IPS-18c (cell line): ENCODE results near the gene SPARC.
A peak's percentile ranks its signal among the peaks of the same experiment; 100 is the strongest.
"Not testable (repeated sequence)": the region's sequence is repeated elsewhere in the genome, so short reads cannot be mapped to it uniquely, and the experiment has no call there.

Experiments
- H3K4me3 ChIP-seq: 2 replicates; pipeline ENCODE4 v1.7.0; 2013; ENCODE audit warnings: low read depth, mild to moderate bottlenecking, low read length, moderate library complexity; ENCODE audit not compliant: insufficient read depth
- H3K9me3 ChIP-seq: one replicate; pipeline ENCODE4 v1.6.1; 2013; ENCODE audit warnings: mild to moderate bottlenecking, low read length, moderate library complexity; ENCODE audit not compliant: control insufficient read depth, insufficient read depth

The SPARC gene

DNA sequence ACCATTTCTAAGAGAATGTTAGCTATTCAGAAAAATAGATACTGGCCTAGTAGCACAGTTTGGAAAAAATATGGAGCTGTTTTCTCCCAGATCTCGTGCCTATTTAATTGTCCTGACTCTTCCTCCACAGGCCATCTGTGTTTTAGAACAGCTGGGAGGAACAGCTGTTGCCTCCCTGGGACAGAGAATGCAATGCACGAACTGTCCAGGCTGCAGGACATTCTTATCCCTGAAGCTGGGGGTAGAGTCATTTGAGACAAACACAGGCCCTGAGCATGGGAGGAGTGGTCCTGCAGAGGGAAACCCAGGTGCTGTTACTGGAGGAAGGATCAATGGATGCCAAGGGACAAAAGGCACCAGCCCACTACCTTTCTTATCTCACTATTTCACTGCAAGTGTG is 20.9 kb upstream of the SPARC start:
- H3K4me3 ChIP-seq: no peak overlapping the region
- H3K9me3 ChIP-seq: no peaks in the 10 kb centered on the region

DNA sequence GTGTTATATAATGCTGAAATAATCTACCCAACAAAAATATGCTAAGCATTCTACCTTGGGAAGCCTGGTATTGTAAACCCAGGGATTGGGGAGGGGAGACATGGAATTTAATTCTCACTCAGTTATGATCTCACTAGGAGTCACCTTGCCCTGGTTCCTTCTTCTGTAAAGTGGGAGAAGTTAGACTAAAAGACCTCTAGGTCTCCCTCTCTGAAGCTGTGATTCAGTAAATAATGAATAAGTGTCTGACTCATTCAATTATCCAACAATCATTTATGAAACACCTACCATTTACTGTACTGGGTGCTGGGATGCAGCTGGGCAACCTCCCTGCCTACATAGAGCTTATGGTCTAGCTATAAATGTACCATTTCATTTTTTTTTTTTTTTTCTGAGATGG is 20.2 kb upstream of the SPARC start:
- H3K9me3 ChIP-seq: no peaks in the 10 kb centered on the region
- H3K4me3 ChIP-seq: no peak overlapping the region

DNA sequence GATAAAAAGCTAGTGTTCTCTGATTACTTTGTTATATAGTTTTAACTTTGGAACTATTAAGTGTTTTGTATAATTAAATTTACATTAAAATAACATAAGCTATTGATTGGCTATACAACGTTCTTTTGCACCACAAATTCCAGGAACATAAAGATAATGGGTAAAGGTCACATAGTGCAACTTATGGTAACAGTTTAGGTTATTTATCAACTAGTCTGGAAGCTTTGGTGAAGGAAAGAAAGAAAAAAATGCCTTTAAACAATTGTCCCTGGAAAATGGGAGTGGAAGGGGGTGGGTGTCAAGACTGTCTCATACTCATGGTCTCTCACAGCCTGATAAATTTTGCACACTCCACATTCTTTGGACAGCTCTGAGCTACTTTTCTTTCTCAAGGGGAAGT is 17.1 kb upstream of the SPARC start:
- no peak overlapping the region for H3K4me3 ChIP-seq
- H3K9me3 ChIP-seq: no peaks in the 10 kb centered on the region

DNA sequence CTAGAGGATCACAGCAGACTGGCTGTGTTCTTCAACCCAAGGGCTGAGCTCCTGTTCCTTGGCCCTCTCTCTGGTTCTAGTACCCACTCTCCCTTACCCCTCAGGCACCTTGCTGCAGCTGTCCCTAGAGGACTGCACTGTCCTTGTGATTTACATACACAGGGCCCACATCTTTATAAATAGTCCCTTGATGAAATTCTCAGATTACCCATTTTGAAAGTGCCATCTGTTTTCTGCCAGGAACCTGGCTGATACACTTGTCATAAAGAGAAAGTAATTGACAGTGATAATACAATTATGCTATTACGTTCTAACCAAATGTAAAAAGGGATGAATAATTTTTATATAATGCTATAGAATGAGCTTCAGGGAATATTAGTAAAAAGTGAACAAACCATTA is 16.5 kb upstream of the SPARC start:
- Histone ChIP-seq H3K4me3 (no peak overlapping the region), H3K9me3 (no peaks in the 10 kb centered on the region)

DNA sequence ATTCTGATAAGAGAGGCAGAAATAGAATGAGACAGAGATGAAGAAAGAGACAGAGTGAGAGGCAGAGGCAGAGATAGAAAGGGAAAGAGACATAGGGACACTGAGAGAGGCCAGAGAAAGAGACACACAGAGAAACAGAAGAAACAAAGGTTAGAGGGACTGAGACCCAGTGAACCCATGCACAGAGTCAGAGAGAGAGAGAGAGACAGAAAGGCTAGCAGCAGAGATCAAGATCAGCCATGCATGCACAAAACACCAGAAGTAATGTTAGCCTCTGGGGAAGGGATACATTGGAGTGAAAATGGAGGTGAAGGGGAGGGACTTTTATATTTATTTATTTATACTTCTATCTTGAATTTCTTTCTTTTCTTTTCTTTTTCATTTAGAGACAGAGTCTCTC is 14.1 kb upstream of the SPARC start:
- Histone ChIP-seq H3K9me3 (no peaks in the 10 kb centered on the region), H3K4me3 (no peak overlapping the region)

DNA sequence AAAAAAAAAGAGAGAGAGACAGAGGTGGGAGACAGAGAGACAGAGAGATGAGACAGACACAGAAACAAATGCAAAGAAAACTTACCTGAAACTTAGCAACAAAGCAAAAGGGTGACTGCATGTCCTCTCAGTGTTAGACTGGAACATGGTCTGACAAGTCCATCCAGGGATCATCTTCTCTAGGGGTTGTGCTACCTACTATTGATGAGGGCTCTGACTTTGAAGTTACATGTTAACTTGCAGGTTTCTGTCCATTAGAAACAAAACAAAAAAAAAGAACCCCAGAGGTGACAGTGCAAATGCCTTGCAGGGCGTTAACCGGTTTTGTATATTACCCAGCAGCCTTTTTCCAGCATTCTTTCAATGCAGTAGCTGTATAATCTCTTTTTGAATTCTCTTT is 13.6 kb upstream of the SPARC start:
- Histone ChIP-seq H3K4me3 (no peak overlapping the region), H3K9me3 (no peaks in the 10 kb centered on the region)

DNA sequence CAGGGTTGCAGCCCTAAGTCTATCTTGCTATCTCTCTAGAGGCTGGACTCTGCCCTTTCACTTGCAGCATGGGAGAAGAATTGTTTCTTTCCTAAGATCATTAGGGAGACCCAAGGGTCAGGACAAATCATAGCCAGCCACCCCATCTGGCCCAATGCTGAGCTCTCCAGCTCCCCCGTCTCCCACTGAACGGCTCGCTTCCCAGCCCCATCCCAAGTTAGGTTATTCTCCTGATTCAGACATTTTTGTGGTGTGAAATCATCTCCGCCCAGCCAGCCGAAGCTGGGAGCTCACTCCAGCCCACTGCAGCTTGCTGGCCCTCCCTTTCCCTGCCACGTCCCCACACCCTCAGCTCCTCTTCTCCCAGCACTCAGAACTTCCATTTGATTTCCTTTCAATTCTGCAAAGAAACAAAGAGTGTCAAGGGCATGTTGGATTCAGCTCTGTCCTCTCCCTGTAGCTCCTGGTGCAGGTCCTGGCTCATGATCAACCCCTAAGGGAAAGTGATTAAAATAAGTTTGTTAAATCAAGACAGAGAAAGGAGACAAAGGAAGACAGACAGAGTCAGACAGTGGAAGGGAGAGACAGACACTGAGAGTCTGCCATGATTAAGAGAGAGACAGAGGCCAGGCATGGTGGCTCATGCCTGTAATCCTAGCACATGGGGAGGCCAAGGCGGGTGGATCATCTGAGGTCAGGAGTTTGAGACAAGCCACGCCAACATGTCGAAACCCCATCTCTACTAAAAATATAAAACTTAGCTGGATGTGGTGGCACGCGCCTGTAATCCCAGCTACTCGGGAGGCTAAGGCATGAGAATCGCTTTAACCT is 12.6 kb upstream of the SPARC start:
- no peaks in the 10 kb centered on the region for H3K9me3 ChIP-seq
- H3K4me3 ChIP-seq: no peak overlapping the region

DNA sequence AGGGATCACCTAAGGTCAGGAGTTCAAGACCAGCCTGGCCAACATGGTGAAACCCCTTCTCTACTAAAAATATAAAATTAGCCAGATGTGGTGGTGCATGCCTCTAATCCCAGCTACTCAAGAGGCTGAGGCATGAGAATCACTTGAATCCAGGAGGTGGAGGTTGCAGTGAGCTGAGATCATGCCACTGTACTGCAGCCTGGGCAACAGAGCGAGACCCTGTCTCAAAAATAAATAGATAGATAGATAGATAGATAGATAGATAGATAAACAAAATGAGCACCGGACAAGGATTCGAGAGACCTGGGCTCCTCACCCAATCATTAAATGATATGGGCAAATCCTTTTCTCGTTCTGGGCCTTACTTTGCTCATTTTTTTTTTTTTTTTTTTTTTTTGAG is 11.4 kb upstream of the SPARC start:
- H3K4me3 ChIP-seq, H3K9me3 ChIP-seq: not testable (repeated sequence)

DNA sequence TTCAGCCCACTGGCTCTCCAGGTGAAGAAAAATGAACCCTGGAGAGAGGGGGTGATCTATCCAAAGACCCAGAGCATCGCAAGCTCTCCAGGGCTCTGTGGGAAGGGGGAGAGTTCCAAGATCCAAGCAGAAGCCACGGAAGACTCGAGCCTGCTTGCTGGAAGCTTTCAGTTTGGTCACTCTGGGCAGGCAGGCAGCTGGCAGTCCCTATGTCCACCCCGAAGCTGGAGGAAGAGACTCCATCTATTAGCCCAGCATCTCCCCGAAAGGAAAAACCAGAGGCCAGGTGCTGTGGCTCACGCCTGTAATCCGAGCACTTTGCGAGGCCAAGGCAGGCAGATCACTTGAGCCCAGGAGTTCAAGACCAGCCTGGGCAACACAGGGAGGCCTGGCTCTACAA is 10.7 kb upstream of the SPARC start:
- H3K4me3 ChIP-seq: no peak overlapping the region
- no peaks in the 10 kb centered on the region for H3K9me3 ChIP-seq

DNA sequence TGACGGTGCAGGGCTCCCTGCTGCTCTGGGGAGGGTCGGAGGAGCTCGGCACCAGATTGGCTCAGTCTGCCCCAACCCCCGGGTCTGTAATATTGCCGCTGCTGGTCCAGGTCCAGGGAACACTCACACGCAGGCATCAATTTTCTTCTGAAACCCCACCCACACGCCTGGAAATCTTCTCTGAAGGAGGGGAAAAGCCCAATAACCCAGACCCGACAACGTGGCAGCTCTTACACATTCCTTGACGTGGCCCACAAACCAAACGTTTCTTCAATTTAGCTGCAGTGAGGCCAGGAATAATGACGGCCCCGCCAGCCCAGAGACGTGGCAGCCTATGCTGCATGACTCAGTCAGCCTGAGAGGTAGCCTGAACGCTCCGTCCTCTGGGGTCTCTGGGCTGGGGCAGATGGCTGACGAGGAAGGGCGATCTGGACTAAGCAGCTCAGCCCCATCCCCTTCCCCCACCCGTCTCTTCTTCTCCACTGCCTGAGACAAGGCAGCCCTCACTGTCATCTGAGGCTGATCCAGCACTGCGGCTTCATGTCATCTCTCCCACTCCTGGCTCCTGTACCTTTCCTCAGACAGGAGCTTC is 9.9 kb upstream of the SPARC start:
- H3K4me3 ChIP-seq: peak overlapping the region; percentile 6; the same call in 1 of the 2 replicates
- H3K9me3 ChIP-seq: no peaks in the 10 kb centered on the region

DNA sequence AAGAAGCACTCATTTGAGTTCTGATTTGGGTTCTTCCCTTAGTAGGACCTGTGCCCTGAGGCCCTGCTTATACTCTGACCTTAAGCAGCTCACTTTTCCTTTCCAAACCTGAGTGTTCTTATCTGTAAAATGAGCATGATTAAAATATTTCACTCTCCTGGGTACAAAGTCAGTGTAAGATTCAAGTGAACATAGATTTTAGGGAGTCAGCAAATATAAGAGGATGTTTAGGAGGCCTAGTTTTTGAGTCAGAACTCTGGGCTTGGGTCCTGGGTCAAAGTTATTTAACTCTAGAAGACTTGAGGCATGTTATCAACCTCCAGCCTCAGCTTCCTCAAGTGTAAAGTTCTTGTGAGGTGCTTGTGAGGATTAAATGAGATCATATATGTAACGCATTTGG is 8.7 kb upstream of the SPARC start:
- Histone ChIP-seq H3K4me3 (no peak overlapping the region), H3K9me3 (no peaks in the 10 kb centered on the region)

DNA sequence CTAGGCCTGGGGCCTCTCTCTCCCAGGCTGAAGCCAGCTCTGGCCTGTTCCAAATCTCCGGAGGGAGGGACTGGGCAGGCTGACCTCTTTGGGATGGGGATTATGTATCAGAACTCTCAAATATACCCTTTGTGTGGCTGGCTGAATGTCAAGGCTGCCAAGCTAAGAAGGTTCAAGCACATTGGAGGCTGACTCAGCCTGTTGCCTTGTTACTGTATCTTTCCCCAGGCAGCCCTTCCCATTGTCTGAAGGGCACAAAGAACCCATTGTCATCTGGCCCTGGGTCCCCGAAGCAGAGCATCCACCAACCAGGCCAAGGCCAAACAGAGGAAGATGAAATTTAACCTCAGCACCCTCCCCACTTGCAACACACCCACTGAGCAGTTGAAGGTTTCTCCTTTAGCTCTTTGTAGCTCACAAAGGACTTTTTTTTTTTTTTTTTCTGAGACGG is 7.3 kb upstream of the SPARC start:
- Histone ChIP-seq H3K4me3 (no peak overlapping the region), H3K9me3 (no peaks in the 10 kb centered on the region)

DNA sequence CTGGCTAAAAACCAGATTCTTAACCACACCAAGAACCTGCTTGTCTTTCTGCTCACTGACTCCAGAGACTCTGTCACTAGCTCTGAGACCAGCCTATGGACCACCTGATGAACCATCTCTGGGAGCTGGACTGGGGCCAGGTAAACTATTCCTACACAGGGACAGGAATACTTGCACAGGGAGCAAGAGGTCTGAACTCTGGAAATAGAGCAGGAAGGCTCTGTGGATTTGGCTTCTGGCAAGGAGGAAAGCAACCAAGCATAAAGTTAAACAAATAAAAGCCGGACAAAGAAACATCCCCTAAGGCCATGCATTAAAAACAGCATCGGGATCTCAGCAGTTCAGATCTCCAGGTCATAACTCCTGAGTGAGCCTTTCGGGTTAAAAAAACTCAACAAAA is 5.6 kb upstream of the SPARC start:
- Histone ChIP-seq H3K4me3 (no peak overlapping the region), H3K9me3 (peaks cover 2% of the 10 kb centered on the region)

DNA sequence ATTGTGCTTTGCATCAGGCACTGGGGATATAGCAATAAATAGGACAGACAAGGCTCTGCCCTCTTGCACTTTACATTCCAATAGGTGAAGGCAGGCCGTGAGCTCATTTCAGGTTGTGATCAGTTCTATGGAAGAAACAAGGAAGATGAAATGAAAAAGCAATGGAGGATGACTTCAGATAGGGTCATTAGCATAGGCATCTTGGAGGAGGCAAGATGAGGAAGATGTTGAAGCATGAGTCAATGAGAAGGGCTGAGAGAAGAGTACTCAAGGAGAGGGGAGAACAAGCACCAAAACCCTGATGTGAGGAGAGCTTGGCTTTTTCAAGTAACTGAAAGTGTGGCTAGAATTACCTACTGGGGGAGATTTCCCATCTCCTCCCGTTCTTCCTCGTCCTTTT is 5.0 kb upstream of the SPARC start:
- H3K9me3 ChIP-seq: peaks cover 2% of the 10 kb centered on the region
- H3K4me3 ChIP-seq: no peak overlapping the region

DNA sequence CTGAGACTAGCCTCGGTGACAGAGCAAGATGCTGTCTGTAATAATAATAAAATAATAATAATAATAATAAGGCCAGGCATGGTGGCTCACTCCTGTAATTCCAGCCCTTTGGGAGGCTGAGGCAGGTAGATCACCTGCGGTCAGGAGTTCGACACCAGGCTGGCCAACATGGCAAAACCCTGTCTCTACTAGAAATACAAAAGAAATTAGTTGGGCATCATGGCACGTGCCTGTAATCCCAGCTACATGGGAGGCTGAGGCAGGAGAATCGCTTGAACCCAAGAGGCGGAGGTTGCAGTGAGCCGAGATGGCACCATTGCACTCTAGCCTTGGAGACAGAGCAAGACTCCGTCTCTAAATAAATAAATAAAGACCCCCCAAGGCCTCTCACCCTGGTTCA is 2.9 kb upstream of the SPARC start:
- not testable (repeated sequence) for H3K9me3 ChIP-seq, H3K4me3 ChIP-seq

DNA sequence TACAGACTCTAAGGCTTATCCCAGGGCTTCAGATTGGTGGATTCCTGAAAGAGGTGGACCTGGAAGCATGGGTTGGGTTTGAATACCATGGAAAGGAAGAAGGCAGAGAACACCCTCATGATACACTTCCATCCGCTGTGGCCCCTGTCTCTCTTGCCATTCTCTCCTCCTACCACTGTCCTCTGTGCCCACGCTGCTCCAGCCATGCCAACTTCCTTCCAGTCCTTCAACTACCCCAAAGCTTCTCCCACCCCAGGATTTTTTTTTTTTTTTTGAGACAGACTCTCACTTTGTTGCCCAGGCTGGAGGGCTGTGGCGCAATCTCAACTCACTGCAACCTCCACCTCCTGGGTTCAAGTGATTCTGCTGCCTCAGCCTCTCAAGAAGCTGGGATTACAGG is 1.7 kb upstream of the SPARC start:
- H3K9me3 ChIP-seq: peaks cover 2% of the 10 kb centered on the region
- no peak overlapping the region for H3K4me3 ChIP-seq

DNA sequence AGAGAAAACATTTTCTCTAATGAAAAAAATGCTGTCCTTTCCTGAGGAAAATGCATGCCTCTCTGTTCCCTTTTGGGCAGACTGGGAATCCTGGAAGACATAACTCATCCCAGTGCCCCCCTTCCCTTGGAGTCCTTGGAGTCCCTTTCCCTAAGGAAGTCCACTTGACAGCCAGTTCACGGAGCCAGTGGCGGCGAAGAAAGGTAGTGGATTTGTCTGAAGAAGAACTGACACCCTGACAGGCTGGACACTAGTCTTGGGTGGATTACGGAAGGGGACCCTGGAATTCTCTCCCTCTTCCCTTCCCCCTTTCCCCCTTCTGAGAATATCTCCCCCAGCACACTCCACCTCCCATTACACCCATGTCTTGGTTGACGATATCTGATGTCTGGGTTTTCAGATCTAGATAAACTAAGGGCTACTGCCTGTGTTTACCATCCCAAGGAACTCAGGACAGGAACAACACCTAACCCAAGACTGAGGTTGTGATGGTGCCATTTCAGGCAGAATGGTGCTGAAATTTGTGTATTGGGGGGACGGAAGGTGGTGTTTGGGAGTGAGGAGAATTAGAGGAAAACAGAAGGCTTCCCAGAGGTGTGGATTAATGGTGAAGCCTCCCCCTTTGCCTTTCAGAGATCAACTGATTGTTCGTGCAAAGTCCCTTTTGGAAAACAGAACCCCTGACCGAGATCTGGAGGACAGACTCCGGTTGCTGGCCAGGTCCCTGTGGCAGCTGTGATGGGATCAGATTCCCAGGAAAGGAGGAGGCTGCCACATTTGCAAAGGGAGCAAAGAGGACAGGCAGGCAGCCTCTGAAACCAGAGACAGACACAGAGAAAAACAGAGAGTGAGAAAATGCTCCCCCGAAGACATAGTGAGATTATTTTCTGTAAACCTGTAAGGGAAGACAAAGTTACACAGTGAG is 704 bp downstream of the SPARC start:
- Histone ChIP-seq H3K4me3 (peak overlapping the region; percentile 81), H3K9me3 (peaks cover 2% of the 10 kb centered on the region)
